ENCODE data around the gene RASA3.

The RASA3 gene

DNA sequence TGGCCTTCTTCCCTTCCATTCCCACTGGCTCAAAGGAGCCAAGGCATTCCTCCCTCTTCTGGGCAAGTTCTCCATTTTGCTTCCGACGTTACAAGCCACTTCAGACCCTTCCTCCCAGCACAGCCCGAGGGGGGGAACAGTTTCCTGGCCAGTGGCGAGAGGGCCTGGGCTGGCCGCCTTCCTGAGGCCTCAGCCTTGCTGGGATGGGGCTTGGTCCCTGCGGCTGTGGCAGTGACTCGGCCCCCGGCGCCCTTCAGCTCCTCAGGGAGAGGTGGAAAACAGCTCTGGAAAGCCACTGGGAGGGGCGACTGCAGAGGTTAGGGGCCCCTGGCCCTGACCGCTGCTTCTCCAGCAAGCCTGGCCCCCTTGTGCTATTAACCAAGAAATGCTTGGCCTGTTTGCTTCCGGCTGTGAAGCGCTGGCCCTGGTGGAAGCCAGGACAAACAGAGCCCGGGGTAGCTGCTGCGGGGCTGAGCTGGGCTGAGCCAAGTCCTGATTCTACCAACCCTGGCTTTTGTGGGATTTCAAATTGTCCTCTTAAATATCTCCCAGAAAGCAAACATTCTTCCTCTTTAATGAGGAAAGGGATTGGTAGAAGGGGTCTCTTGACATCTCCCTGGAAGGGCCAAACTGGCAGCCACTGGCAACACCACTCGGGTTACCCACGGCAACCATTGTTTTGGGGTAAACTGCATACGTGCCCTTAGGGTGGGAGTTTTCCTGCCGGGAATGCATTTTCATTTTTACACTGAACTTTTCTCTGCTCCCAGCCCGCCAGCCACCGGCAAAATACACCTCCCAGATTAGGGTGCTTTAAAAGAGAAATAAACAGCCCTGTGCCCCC is 197.2 kb downstream of the RASA3 start:
- no peak for ATAC-seq (ENCODE audit: insufficient read depth, low read depth)
- Histone ChIP-seq H2AFZ (ENCODE audit: low read depth, low read length) (no peak overlapping the region), H4K20me1 (ENCODE audit: insufficient read depth, low read length) (no peaks in the 10 kb centered on the region; the same call in none of the 2 replicates), H3K4me1 (ENCODE audit: insufficient read depth, low read length) (no peaks in the 10 kb centered on the region), H3K9me3 (ENCODE audit: insufficient read depth, low read length, severe bottlenecking) (no peaks in the 10 kb centered on the region), H3K4me3 (ENCODE audit: low read depth in 1 of 2, low read length in 2 of 2) (no peak overlapping the region), H3K4me2 (ENCODE audit: insufficient read depth, low read length) (no peak overlapping the region), H3K27me3 (ENCODE audit: insufficient read depth, low read length, poor library complexity) (no peaks in the 10 kb centered on the region), H3K79me2 (ENCODE audit: insufficient read depth, low read length) (no peaks in the 10 kb centered on the region), H3K9ac (ENCODE audit: low read depth, low read length) (no peak overlapping the region), H3K36me3 (ENCODE audit: insufficient read depth, low read length) (no peaks in the 10 kb centered on the region), H3K27ac (ENCODE audit: low read length) (no peak overlapping the region)
- no peak for DNase-seq
- TF ChIP-seq, protein P1, sequence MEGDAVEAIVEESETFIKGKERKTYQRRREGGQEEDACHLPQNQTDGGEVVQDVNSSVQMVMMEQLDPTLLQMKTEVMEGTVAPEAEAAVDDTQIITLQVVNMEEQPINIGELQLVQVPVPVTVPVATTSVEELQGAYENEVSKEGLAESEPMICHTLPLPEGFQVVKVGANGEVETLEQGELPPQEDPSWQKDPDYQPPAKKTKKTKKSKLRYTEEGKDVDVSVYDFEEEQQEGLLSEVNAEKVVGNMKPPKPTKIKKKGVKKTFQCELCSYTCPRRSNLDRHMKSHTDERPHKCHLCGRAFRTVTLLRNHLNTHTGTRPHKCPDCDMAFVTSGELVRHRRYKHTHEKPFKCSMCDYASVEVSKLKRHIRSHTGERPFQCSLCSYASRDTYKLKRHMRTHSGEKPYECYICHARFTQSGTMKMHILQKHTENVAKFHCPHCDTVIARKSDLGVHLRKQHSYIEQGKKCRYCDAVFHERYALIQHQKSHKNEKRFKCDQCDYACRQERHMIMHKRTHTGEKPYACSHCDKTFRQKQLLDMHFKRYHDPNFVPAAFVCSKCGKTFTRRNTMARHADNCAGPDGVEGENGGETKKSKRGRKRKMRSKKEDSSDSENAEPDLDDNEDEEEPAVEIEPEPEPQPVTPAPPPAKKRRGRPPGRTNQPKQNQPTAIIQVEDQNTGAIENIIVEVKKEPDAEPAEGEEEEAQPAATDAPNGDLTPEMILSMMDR (IDR thresholded peaks at IDR 0.05; ENCODE audit: borderline replicate concordance, extremely low read depth, low read length, poor library complexity, severe bottlenecking), result no peak
- TF ChIP-seq EZH2 (IDR thresholded peaks at IDR 0.05; ENCODE audit: borderline replicate concordance, low read depth, low read length, severe bottlenecking), result no peak

DNA sequence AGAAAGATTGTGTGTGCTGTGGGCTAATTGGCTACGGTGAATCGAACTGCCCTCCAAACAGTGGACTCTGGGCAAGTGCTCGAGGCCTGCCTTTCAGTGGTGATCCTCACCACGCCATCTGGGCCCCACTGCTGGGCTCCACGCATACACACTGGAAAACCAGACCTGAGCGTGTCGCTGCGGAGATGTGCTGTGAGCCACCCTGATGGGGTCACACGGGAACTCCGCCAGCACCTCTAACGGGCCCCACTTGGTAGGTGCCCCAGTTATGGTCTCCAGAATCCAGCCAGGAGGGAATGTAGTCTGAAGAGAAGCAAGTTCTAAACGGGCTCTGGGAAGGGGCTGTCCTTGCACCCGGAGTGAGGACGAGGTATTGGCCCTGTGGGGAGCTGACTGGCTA is 197.8 kb downstream of the RASA3 start:
- Histone ChIP-seq H3K27ac (ENCODE audit: low read length) (no peak overlapping the region), H3K27me3 (ENCODE audit: insufficient read depth, low read length, poor library complexity) (no peaks in the 10 kb centered on the region), H3K9me3 (ENCODE audit: insufficient read depth, low read length, severe bottlenecking) (no peaks in the 10 kb centered on the region), H2AFZ (ENCODE audit: low read depth, low read length) (no peak overlapping the region), H3K9ac (ENCODE audit: low read depth, low read length) (no peak overlapping the region), H3K4me1 (ENCODE audit: insufficient read depth, low read length) (no peaks in the 10 kb centered on the region), H3K4me2 (ENCODE audit: insufficient read depth, low read length) (no peak overlapping the region), H3K4me3 (ENCODE audit: low read depth in 1 of 2, low read length in 2 of 2) (no peak overlapping the region), H4K20me1 (ENCODE audit: insufficient read depth, low read length) (no peaks in the 10 kb centered on the region; the same call in none of the 2 replicates), H3K36me3 (ENCODE audit: insufficient read depth, low read length) (no peaks in the 10 kb centered on the region), H3K79me2 (ENCODE audit: insufficient read depth, low read length) (no peaks in the 10 kb centered on the region)
- DNase-seq (no peak), ATAC-seq (ENCODE audit: insufficient read depth, low read depth) (no peak)
- TF ChIP-seq EZH2 (IDR thresholded peaks at IDR 0.05; ENCODE audit: borderline replicate concordance, low read depth, low read length, severe bottlenecking), result no peak
- TF ChIP-seq, protein P1 (IDR thresholded peaks at IDR 0.05; ENCODE audit: borderline replicate concordance, extremely low read depth, low read length, poor library complexity, severe bottlenecking), result no peak

DNA sequence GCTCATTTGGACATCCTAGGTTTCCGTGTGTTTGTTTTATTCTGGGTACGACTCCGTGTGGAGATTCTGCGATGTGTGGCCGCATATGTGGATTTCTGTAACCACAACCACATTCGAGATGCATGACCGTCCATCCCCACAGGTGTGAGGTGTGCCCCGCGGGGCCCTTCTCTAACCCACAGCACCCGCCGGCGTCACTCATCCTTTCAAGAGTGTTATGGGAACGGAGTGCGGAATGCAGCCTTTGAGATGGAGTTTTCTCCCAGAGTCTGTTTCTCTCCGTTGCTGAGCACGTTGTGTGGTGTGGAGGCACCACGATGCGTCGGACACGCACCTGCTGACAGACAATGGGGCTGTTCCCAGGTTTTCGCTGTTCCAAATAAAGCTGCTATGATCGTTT is 198.5 kb downstream of the RASA3 start:
- H3K4me3 ChIP-seq (ENCODE audit: low read depth in 1 of 2, low read length in 2 of 2), result no peak overlapping the region
- H3K4me2 ChIP-seq (ENCODE audit: insufficient read depth, low read length), result no peak overlapping the region
- H3K36me3 ChIP-seq (ENCODE audit: insufficient read depth, low read length), result no peaks in the 10 kb centered on the region
- TF ChIP-seq EZH2 (IDR thresholded peaks at IDR 0.05; ENCODE audit: borderline replicate concordance, low read depth, low read length, severe bottlenecking), result no peak
- TF ChIP-seq, protein P1 (IDR thresholded peaks at IDR 0.05; ENCODE audit: borderline replicate concordance, extremely low read depth, low read length, poor library complexity, severe bottlenecking), result no peak
- H2AFZ ChIP-seq (ENCODE audit: low read depth, low read length), result no peak overlapping the region
- H3K9me3 ChIP-seq (ENCODE audit: insufficient read depth, low read length, severe bottlenecking), result no peaks in the 10 kb centered on the region
- ATAC-seq (ENCODE audit: insufficient read depth, low read depth), result no peak
- no peak overlapping the region for H3K27ac ChIP-seq (ENCODE audit: low read length)
- no peak for DNase-seq
- no peak overlapping the region for H3K9ac ChIP-seq (ENCODE audit: low read depth, low read length)
- H4K20me1 ChIP-seq (ENCODE audit: insufficient read depth, low read length), result no peaks in the 10 kb centered on the region; the same call in none of the 2 replicates
- no peaks in the 10 kb centered on the region for H3K27me3 ChIP-seq (ENCODE audit: insufficient read depth, low read length, poor library complexity)
- H3K4me1 ChIP-seq (ENCODE audit: insufficient read depth, low read length), result no peaks in the 10 kb centered on the region
- no peaks in the 10 kb centered on the region for H3K79me2 ChIP-seq (ENCODE audit: insufficient read depth, low read length)

Data from DND-41 (cell line).